Common myeloid progenitor, CD34-positive (primary cell): ENCODE results near the gene ARHGAP10.

Experiments
- CTCF ChIA-PET: fragments of 350-600 bp; sonication (Branson Sonifier 250); formaldehyde crosslinking; loops from one replicate; lab custom pipeline; 2021; ENCODE audit warnings: antibody characterized with exemption; lab: Charles Lee
- POLR2A ChIA-PET: fragments of 350-600 bp; sonication (Branson Sonifier 250); formaldehyde crosslinking; loops from one replicate; lab custom pipeline; 2021; ENCODE audit warnings: antibody characterized with exemption; lab: Charles Lee
- DNase-seq, 3 donors: peaks; one replicate each; pipeline versions ENCODE4 v3.0.0 to v3.0.0-alpha.2; 2013
- H3K27ac ChIP-seq, 2 experiments: 1 replicate in 1 of 2; 2 replicates in 1 of 2; pipeline ENCODE4 v1.7.0; 2013; ENCODE audit warnings: inconsistent platforms in 2 of 2, low read length in 2 of 2, mild to moderate bottlenecking in 2 of 2, low read depth in 1 of 2, moderate library complexity in 1 of 2; ENCODE audit not compliant: severe bottlenecking in 2 of 2, insufficient read depth in 1 of 2, poor library complexity in 1 of 2
- H3K27me3 ChIP-seq, 5 experiments: replicated peaks in 2 of 5; 1 replicate in 3 of 5; 2 replicates in 2 of 5; pipeline versions ENCODE4 v1.6.1 to v1.7.0; 2013; ENCODE audit warnings: low read length in 4 of 5, mild to moderate bottlenecking in 2 of 5, moderate library complexity in 2 of 5, inconsistent platforms in 1 of 5; ENCODE audit not compliant: insufficient read depth in 5 of 5, control insufficient read depth in 4 of 5
- H3K36me3 ChIP-seq, 4 experiments: 1 replicate in 2 of 4; 2 replicates in 2 of 4; pipeline versions ENCODE4 v1.6.1 to v1.7.0; 2013; ENCODE audit warnings: low read length in 3 of 4, control low read depth in 1 of 4, mild to moderate bottlenecking in 1 of 4; ENCODE audit not compliant: control insufficient read depth in 4 of 4, insufficient read depth in 4 of 4
- H3K4me1 ChIP-seq, 4 experiments: 1 replicate in 3 of 4; 2 replicates in 1 of 4; pipeline versions ENCODE4 v1.6.1 to v1.7.1; 2013; ENCODE audit warnings: low read length in 3 of 4, mild to moderate bottlenecking in 3 of 4, control low read depth in 1 of 4, inconsistent platforms in 1 of 4, moderate library complexity in 1 of 4; ENCODE audit not compliant: control insufficient read depth in 4 of 4, insufficient read depth in 4 of 4; ENCODE audit errors: control extremely low read depth in 1 of 4
- H3K4me3 ChIP-seq, 7 experiments: 1 replicate in 4 of 7; 2 replicates in 3 of 7; pipeline versions ENCODE4 v1.5.1 to v1.7.0; 2013; ENCODE audit warnings: mild to moderate bottlenecking in 7 of 7, low read length in 6 of 7, moderate library complexity in 6 of 7, inconsistent platforms in 2 of 7, low read depth in 2 of 7, control low read depth in 1 of 7; ENCODE audit not compliant: insufficient read depth in 4 of 7, control insufficient read depth in 1 of 7; ENCODE audit errors: extremely low read depth in 1 of 7
- H3K9me3 ChIP-seq, 5 experiments: 1 replicate in 4 of 5; 2 replicates in 1 of 5; pipeline versions ENCODE4 v1.6.1 to v1.7.1; 2013; ENCODE audit warnings: low read length in 4 of 5, mild to moderate bottlenecking in 2 of 5, inconsistent platforms in 1 of 5, low read depth in 1 of 5, moderate library complexity in 1 of 5; ENCODE audit not compliant: control insufficient read depth in 4 of 5, insufficient read depth in 2 of 5; ENCODE audit errors: control extremely low read depth in 1 of 5
- WGBS: methylation state at CpG from one replicate; pipeline ENCODE4 v1.1.5; 2013; ENCODE audit not compliant: insufficient coverage; 5-methylcytosine and 5-hydroxymethylcytosine counted together

ARHGAP10 gene

GRCh38 chr4:148090503-148091476 is 358.9 kb downstream of the ARHGAP10 start:
- H3K4me3 ChIP-seq = no peak overlapping the region
- H3K4me1 ChIP-seq = no peaks in the 10 kb centered on the region
- H3K27ac ChIP-seq = no peak overlapping the region
- CTCF ChIA-PET = no interaction called here
- H3K27me3 ChIP-seq = no peaks in the 10 kb centered on the region
- WGBS = 98% methylated on average over 16 of the region's 17 CpGs
- POLR2A ChIA-PET = no interaction called here
- H3K36me3 ChIP-seq = no peaks in the 10 kb centered on the region
- H3K9me3 ChIP-seq = no peaks in the 10 kb centered on the region
- no peak for DNase-seq

GRCh38 chr4:148091896-148092295 is 360.0 kb downstream of the ARHGAP10 start:
- H3K9me3 ChIP-seq = no peaks in the 10 kb centered on the region
- no peaks in the 10 kb centered on the region for H3K36me3 ChIP-seq
- H3K27ac ChIP-seq = no peak overlapping the region
- 94% methylated on average over 4 of the region's 4 CpGs for WGBS
- no peak overlapping the region for H3K4me3 ChIP-seq
- no peaks in the 10 kb centered on the region for H3K4me1 ChIP-seq
- H3K27me3 ChIP-seq = no peaks in the 10 kb centered on the region
- POLR2A ChIA-PET = no interaction called here
- CTCF ChIA-PET = no interaction called here
- no peak for DNase-seq

GRCh38 chr4:148092316-148093014 is 360.6 kb downstream of the ARHGAP10 start:
- Histone ChIP-seq H3K27me3 (no peaks in the 10 kb centered on the region), H3K4me3 (no peak overlapping the region), H3K9me3 (no peaks in the 10 kb centered on the region), H3K36me3 (no peaks in the 10 kb centered on the region), H3K27ac (no peak overlapping the region), H3K4me1 (no peaks in the 10 kb centered on the region)
- POLR2A ChIA-PET = no interaction called here
- DNase-seq = no peak
- CTCF ChIA-PET = no interaction called here
- 97% methylated on average over 11 of the region's 11 CpGs for WGBS

- ChIA-PET CTCF (no interaction called here), POLR2A (no interaction called here)
- WGBS = 100% methylated on average over 3 of the region's 5 CpGs
- H3K36me3 ChIP-seq = no peaks in the 10 kb centered on the region
- H3K4me3 ChIP-seq = no peak overlapping the region
- H3K27me3 ChIP-seq = no peaks in the 10 kb centered on the region
- DNase-seq = no peak
- H3K27ac ChIP-seq = no peak overlapping the region
- no peaks in the 10 kb centered on the region for H3K4me1 ChIP-seq
- no peaks in the 10 kb centered on the region for H3K9me3 ChIP-seq
These were observed 361.2 kb downstream of the ARHGAP10 start for GRCh38 chr4:148093065-148093464.

GRCh38 chr4:148094149-148094548 is 362.3 kb downstream of the ARHGAP10 start:
- no peaks in the 10 kb centered on the region for H3K9me3 ChIP-seq
- no peaks in the 10 kb centered on the region for H3K27me3 ChIP-seq
- no peak for DNase-seq
- no peak overlapping the region for H3K4me3 ChIP-seq
- 100% methylated on average over 1 of the region's 1 CpG for WGBS
- no peaks in the 10 kb centered on the region for H3K36me3 ChIP-seq
- H3K4me1 ChIP-seq = no peaks in the 10 kb centered on the region
- no peak overlapping the region for H3K27ac ChIP-seq
- ChIA-PET POLR2A (no interaction called here), CTCF (no interaction called here)

- no peaks in the 10 kb centered on the region for H3K9me3 ChIP-seq
- no peaks in the 10 kb centered on the region for H3K36me3 ChIP-seq
- 97% methylated on average over 4 of the region's 5 CpGs for WGBS
- CTCF ChIA-PET = no interaction called here
- no peak for DNase-seq
- POLR2A ChIA-PET = interaction anchor here (0.6 kb wide), 1 partner anchor 63 kb away, joined by 3 read pairs; no protein-coding TSS in a partner anchor
- no peak overlapping the region for H3K4me3 ChIP-seq
- no peak overlapping the region for H3K27ac ChIP-seq
- H3K4me1 ChIP-seq = no peaks in the 10 kb centered on the region
- no peaks in the 10 kb centered on the region for H3K27me3 ChIP-seq
These were observed 363.5 kb downstream of the ARHGAP10 start for GRCh38 chr4:148095346-148095923.
